HepG2 (cell line): Measurements from ENCODE around the gene GSS. TPM values are rescaled to one million over a fixed set of nuclear protein-coding genes. Genes with fewer than 3 reads are reported as not detected.
A peak's percentile ranks its signal among the peaks of the same experiment; 100 is the strongest.

ENCODE experiments used
- ESRRA ChIP-seq: sonication (generic); formaldehyde crosslinking; IDR thresholded peaks from 2 replicates; pipeline ENCODE4 v1.5.1; 2020; ENCODE audit warnings: mild to moderate bottlenecking, low read depth, missing genetic modification reagents
- HHEX ChIP-seq: IDR thresholded peaks from 2 replicates; pipeline ENCODE4 v1.6.1; 2016; ENCODE audit warnings: control low read depth
- HNRNPUL1 ChIP-seq: fragments of 200-400 bp; formaldehyde crosslinking; IDR thresholded peaks from 2 replicates; pipeline ENCODE4 v1.6.1; 2017; ENCODE audit warnings: low read depth, mild to moderate bottlenecking, low read length, moderate library complexity
- MED13 ChIP-seq: sonication (generic); formaldehyde crosslinking; IDR thresholded peaks from 2 replicates; pipeline ENCODE4 v1.5.0; 2020; ENCODE audit warnings: missing genetic modification reagents
- NFE2 ChIP-seq: sonication (generic); formaldehyde crosslinking; IDR thresholded peaks from 2 replicates; pipeline ENCODE4 v1.4.0; 2020; ENCODE audit warnings: missing genetic modification reagents
- NR2F2 ChIP-seq: IDR thresholded peaks from 2 replicates; pipeline ENCODE4 v1.6.1; 2012; ENCODE audit warnings: low read depth, inconsistent platforms, borderline replicate concordance
- SALL1 ChIP-seq: sonication (generic); formaldehyde crosslinking; IDR thresholded peaks from 2 replicates; pipeline ENCODE4 v1.8.0; 2022; ENCODE audit warnings: mild to moderate bottlenecking, missing genetic modification reagents
- SMARCE1 ChIP-seq: fragments of 450-650 bp; IDR thresholded peaks from 2 replicates; pipeline ENCODE4 v1.6.1; 2017; ENCODE audit warnings: borderline replicate concordance
- SOX13 ChIP-seq, 3 experiments: fragments of 450-650 bp in 1 of 3; sonication (generic) in 1 of 3; formaldehyde crosslinking in 1 of 3; IDR thresholded peaks in 2 of 3; conservative IDR thresholded peaks in 1 of 3; 2 replicates each; pipeline versions ENCODE4 v1.5.0 to v1.6.1; 2016 to 2020; ENCODE audit warnings: antibody characterized with exemption in 1 of 3, mild to moderate bottlenecking in 1 of 3, missing compliant biosample characterization in 1 of 3, missing genetic modification reagents in 1 of 3, moderate library complexity in 1 of 3
- SOX5 ChIP-seq: IDR thresholded peaks from 2 replicates; pipeline ENCODE4 v1.6.1; 2016; ENCODE audit warnings: borderline replicate concordance
- ZKSCAN1 ChIP-seq: fragments of 150-350 bp; IDR thresholded peaks from 2 replicates; pipeline ENCODE4 v1.6.1; 2014; ENCODE audit warnings: low read length
- ZMYM4 ChIP-seq: sonication (generic); formaldehyde crosslinking; IDR thresholded peaks from 2 replicates; pipeline ENCODE4 v1.8.1; 2023; ENCODE audit warnings: mild to moderate bottlenecking, missing genetic modification reagents
- polyA plus RNA-seq, 8 experiments: library from polyadenylated mRNA; depleted of rRNA in 3 of 8; stranded (reverse) in 7 of 8; unstranded in 1 of 8; fragments of >200 nt; fragmentation: Illumina TruSeq in 4 of 8; extraction: Trizol in 4 of 8; gene quantifications; 2 replicates each; pipeline versions ENCODE4 v1.2.1 to v1.2.3, GENCODE V29; 2011 to 2016; ENCODE audit warnings: low read depth in 4 of 8, missing spikeins in 1 of 8, mixed read lengths in 1 of 8; ENCODE audit not compliant: insufficient read depth in 1 of 8
- total RNA-seq, 5 experiments: library from RNA; depleted of rRNA; stranded (reverse); fragments of >200 nt; fragmentation: Illumina TruSeq; extraction: Trizol; gene quantifications; 2 replicates each; pipeline ENCODE4 v1.2.3, GENCODE V29; 2016; ENCODE audit warnings: low read depth in 1 of 5
- TF ChIP-seq, protein P1 (sequence below): sonication (generic); formaldehyde crosslinking; IDR thresholded peaks from 2 replicates; pipeline ENCODE4 v1.4.0; 2020; ENCODE audit warnings: mild to moderate bottlenecking, low read depth, missing genetic modification reagents
- TF ChIP-seq, protein P2 (sequence below): sonication (generic); formaldehyde crosslinking; IDR thresholded peaks from 2 replicates; pipeline ENCODE4 v1.5.0; 2020; ENCODE audit warnings: missing genetic modification reagents
- TF ChIP-seq, protein P3 (sequence below): IDR thresholded peaks from 2 replicates; pipeline ENCODE4 v1.6.1; 2016; ENCODE audit warnings: missing compliant biosample characterization, missing genetic modification reagents, borderline replicate concordance
- TF ChIP-seq, protein P4 (sequence below): sonication (generic); formaldehyde crosslinking; IDR thresholded peaks from 2 replicates; pipeline ENCODE4 v1.4.0; 2020; ENCODE audit warnings: missing genetic modification reagents, borderline replicate concordance
- TF ChIP-seq, protein P5 (sequence below): IDR thresholded peaks from 2 replicates; pipeline ENCODE4 v1.6.1; 2016

Gene GSS
- total and polyA plus RNA-seq, 2 of the 13 experiments (the other 11 are each of a cell fraction or from before 2014, with no cell fraction given): 80.1 to 102 TPM

DNA sequence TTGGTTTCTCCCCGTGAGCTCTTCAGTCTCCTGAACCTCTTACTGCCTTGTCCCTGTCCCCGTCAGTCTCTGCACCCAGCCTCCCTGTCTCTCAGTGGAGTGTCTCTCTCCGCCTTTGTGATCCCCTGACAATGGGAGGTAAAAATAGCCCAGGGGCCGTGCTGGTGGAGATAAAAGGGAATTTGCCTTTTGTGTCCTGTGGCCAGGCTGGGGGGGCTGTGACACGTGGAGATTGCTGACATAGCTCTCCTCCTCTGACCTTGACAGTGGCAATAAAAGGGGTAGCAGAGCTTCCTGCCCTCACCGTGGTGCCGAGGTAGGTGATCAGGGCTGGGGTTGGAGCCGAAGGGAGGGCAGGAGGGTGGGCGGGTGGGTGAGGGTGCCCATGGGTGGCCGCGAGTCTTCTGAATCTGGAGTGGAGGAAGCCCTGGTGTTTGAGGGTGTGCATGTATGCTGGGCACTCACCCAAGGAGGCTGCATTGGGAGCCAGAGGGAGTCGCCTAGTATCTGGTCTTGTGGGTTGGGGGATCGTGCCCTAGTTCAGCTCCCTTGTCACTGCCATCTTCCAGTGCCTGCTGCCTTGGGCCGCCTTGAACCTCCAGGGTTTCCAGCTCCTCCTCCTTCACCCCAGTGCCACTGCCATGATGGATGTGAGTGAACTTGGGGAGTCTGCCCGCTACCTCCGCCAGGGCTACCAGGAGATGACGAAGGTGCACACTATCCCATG lies 21.9 kb upstream of the GSS start (continued):
- TF ChIP-seq, protein P1, sequence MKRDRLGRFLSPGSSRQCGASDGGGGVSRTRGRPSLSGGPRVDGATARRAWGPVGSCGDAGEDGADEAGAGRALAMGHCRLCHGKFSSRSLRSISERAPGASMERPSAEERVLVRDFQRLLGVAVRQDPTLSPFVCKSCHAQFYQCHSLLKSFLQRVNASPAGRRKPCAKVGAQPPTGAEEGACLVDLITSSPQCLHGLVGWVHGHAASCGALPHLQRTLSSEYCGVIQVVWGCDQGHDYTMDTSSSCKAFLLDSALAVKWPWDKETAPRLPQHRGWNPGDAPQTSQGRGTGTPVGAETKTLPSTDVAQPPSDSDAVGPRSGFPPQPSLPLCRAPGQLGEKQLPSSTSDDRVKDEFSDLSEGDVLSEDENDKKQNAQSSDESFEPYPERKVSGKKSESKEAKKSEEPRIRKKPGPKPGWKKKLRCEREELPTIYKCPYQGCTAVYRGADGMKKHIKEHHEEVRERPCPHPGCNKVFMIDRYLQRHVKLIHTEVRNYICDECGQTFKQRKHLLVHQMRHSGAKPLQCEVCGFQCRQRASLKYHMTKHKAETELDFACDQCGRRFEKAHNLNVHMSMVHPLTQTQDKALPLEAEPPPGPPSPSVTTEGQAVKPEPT (CRISPR knock-in tag): no peak
- TF ChIP-seq ESRRA (CRISPR knock-in tag) (no peak), SALL1 (CRISPR knock-in tag) (0 out of 2 replicates have a peak, but pooled peaks have one; percentile 19), HNRNPUL1 (no peak), SMARCE1 (no peak), NR2F2 (no peak), HHEX (CRISPR knock-in tag) (no peak), NFE2 (CRISPR knock-in tag) (no peak), SOX5 (peak; percentile 98), ZKSCAN1 (no peak), ZMYM4 (CRISPR knock-in tag) (no peak), MED13 (CRISPR knock-in tag) (no peak), SOX13 (IDR thresholded peaks at IDR 0.05) (peak; percentile 96), SOX13 (CRISPR knock-in tag; conservative IDR thresholded peaks at IDR 0.05 in 1 of 2, IDR thresholded peaks at IDR 0.05 in 1 of 2) (peak in 1 of 2 experiments; percentile 99; a peak in 2 of 4 replicates)
- TF ChIP-seq, protein P2, sequence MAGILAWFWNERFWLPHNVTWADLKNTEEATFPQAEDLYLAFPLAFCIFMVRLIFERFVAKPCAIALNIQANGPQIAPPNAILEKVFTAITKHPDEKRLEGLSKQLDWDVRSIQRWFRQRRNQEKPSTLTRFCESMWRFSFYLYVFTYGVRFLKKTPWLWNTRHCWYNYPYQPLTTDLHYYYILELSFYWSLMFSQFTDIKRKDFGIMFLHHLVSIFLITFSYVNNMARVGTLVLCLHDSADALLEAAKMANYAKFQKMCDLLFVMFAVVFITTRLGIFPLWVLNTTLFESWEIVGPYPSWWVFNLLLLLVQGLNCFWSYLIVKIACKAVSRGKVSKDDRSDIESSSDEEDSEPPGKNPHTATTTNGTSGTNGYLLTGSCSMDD (CRISPR knock-in tag): no peak
- TF ChIP-seq, protein P3, sequence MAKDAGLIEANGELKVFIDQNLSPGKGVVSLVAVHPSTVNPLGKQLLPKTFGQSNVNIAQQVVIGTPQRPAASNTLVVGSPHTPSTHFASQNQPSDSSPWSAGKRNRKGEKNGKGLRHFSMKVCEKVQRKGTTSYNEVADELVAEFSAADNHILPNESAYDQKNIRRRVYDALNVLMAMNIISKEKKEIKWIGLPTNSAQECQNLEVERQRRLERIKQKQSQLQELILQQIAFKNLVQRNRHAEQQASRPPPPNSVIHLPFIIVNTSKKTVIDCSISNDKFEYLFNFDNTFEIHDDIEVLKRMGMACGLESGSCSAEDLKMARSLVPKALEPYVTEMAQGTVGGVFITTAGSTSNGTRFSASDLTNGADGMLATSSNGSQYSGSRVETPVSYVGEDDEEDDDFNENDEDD (CRISPR knock-in tag): no peak
- TF ChIP-seq, protein P4, sequence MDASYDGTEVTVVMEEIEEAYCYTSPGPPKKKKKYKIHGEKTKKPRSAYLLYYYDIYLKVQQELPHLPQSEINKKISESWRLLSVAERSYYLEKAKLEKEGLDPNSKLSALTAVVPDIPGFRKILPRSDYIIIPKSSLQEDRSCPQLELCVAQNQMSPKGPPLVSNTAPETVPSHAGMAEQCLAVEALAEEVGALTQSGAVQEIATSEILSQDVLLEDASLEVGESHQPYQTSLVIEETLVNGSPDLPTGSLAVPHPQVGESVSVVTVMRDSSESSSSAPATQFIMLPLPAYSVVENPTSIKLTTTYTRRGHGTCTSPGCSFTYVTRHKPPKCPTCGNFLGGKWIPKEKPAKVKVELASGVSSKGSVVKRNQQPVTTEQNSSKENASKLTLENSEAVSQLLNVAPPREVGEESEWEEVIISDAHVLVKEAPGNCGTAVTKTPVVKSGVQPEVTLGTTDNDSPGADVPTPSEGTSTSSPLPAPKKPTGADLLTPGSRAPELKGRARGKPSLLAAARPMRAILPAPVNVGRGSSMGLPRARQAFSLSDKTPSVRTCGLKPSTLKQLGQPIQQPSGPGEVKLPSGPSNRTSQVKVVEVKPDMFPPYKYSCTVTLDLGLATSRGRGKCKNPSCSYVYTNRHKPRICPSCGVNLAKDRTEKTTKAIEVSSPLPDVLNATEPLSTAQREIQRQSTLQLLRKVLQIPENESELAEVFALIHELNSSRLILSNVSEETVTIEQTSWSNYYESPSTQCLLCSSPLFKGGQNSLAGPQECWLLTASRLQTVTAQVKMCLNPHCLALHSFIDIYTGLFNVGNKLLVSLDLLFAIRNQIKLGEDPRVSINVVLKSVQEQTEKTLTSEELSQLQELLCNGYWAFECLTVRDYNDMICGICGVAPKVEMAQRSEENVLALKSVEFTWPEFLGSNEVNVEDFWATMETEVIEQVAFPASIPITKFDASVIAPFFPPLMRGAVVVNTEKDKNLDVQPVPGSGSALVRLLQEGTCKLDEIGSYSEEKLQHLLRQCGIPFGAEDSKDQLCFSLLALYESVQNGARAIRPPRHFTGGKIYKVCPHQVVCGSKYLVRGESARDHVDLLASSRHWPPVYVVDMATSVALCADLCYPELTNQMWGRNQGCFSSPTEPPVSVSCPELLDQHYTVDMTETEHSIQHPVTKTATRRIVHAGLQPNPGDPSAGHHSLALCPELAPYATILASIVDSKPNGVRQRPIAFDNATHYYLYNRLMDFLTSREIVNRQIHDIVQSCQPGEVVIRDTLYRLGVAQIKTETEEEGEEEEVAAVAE (CRISPR knock-in tag): no peak
- TF ChIP-seq, protein P5, sequence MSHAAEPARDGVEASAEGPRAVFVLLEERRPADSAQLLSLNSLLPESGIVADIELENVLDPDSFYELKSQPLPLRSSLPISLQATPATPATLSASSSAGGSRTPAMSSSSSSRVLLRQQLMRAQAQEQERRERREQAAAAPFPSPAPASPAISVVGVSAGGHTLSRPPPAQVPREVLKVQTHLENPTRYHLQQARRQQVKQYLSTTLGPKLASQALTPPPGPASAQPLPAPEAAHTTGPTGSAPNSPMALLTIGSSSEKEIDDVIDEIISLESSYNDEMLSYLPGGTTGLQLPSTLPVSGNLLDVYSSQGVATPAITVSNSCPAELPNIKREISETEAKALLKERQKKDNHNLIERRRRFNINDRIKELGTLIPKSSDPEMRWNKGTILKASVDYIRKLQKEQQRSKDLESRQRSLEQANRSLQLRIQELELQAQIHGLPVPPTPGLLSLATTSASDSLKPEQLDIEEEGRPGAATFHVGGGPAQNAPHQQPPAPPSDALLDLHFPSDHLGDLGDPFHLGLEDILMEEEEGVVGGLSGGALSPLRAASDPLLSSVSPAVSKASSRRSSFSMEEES: 0 out of 2 replicates have a peak, but pooled peaks have one; percentile 44
